Femur (tissue), 1 donor: ENCODE measurements around the gene ANKS3.
A peak's percentile ranks its signal among the peaks of the same experiment; 100 is the strongest.
"Not testable (repeated sequence)": the region's sequence is repeated elsewhere in the genome, so short reads cannot be mapped to it uniquely, and the experiment has no call there.

ENCODE experiments used
- DNase-seq: peaks from one replicate; pipeline ENCODE4 v3.0.0-alpha.2; 2017

The ANKS3 gene

DNA sequence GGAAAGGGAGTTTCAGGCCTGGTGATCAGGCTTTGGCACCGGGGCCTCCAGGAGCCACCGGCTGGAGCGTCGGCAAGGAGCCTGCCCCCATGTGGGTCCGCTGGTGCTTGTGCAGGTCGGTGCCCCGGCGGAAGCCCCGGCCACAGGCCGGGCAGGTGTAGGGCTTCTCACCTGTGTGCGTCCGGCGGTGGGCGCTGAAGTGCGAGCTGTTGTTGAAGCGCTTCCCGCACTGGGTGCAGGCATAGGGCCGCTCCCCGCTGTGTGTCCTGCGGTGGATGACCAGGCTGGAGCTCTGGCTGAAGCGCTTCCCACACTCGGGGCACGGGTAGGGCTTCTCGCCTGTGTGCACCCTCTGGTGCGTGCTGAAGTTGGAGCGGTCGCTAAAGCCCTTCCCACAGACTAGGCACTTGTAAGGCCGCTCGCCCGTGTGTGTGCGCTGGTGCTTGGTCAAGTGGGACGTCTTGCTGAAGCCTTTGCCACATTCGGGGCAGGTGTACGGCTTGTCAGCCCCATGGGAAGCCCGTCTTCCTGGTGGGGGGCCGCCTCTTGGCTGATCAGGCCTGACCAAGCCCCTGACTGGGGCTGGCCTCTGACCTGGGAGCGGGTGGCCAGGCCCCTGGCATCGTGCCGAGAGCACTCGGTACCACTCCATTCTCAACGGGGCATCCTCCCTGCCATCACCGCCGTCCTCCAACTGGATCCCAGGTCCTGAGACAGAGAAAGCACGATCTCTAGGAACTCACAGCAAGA is 18.5 kb upstream of the ANKS3 start:
- no peak for DNase-seq

DNA sequence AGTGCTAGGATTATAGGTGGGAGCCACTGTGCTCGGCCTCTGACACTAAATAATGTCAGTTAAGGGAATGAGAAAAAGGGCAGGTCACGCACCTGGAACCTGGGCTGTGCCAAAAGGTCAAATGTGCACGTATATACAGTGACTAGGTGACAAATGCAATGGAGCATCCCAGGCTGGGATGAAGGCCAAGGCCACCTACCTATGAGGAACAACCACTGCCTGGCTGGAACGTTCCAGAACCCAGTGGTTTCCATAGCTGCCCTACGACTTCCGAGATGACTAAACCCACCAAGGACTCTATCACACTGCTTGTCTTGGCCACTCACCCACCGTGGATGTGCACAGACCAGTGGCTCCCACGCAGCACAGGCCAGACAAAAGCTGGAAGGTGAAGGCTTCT is 16.8 kb upstream of the ANKS3 start:
- DNase-seq: no peak

- DNase-seq: no peak
These were observed 15.7 kb upstream of the ANKS3 start for GRCh38 chr16:4749700-4750257.

DNA sequence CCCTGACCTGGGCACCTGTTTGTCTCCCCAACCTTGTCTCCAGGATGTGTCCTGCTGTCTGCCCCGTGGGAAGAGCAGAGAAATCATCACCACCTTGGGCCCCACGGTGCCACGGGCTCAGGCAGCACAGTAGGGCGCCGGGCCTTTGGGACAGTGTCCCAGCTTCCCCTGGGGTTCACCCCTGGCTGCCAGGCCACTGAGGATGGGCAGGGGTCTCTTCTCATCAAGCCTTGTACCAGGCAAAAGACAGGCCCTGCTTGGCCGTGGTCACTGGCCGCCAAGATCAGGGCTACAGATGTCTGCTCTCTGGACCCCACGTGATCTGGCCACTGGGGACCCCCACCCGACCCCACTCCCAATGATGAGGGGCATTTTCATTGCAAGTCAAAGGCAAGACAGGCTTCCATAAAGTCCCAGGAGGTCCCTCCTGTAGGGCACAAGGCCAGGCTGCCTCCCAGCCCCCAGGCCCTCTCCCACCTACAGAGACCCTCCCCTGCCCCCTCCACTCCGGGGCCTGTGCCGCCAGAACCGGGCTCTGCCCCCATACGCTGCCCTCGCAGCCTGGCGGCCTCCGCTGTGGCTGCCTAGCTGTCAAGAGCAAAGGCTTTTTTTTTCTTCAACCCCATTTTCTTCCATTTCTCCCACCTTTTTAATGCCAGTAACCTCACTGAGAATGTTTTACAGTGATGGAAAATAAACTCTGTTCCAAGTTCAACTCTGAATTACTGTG is 14.8 kb upstream of the ANKS3 start:
- no peak for DNase-seq

DNA sequence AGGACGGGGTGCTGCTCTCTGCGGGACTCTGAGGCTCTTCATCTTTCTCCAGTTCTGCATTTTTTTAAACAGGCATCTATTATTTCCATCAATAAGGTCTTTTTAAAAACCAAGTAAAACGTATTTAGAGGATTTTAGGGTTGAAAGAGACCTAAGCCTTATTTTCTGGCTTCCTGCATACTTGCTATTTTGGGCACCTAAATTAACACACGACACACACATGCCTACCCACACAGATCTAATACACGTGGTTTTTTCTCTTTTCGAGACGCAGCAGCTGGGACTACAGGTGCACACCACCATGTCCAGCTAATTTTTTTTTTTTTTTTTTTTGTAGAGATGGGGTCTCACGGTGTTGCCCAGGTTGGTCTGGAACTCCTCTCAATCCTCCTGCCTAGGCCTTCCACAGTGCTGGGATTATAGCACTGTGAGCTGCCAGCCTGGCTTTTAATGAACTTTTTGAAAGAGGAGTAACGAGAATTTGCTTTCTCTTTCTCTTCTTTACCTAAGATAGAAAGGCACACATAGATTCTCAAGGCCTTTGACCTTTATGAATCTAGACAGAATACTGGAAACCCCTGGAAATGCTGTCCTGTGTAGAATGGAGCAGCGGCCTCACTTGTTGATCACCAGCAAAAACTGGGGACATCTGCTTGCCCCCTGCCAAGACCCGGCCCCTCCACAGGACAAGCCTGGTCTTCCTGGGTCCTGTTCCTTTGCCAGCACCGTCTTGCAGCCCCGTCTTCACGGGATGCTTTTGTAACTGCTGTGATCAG is 14.0 kb upstream of the ANKS3 start:
- no peak for DNase-seq

- DNase-seq: no peak
These were observed 13.0 kb upstream of the ANKS3 start for GRCh38 chr16:4746991-4747574.

DNA sequence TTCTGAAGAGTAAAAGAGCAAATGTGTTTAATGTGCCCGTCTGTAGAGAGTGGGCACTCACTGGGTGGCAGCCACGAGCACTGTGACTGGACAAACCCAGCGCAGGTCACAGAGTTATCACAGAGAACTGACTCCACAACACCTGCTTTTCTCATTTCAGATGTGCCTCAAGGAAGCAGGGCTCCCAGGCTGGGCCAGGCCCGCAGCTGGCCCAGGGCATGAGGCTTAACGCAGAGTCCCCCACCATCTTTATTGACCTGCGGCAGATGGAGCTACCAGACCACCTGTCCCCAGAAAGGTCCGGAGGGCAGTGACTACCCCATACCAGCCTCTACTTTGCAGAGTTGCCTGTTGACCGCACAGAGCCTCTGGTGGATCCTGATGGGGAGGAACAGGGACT is 12.1 kb upstream of the ANKS3 start:
- DNase-seq: no peak

GRCh38 chr16:4745274-4745569 is 11.2 kb upstream of the ANKS3 start:
- peak; percentile 14 for DNase-seq

GRCh38 chr16:4744555-4745273 is 10.6 kb upstream of the ANKS3 start:
- DNase-seq: no peak

- DNase-seq: peak; percentile 11
These were observed 9.3 kb upstream of the ANKS3 start for GRCh38 chr16:4743226-4743878.

DNA sequence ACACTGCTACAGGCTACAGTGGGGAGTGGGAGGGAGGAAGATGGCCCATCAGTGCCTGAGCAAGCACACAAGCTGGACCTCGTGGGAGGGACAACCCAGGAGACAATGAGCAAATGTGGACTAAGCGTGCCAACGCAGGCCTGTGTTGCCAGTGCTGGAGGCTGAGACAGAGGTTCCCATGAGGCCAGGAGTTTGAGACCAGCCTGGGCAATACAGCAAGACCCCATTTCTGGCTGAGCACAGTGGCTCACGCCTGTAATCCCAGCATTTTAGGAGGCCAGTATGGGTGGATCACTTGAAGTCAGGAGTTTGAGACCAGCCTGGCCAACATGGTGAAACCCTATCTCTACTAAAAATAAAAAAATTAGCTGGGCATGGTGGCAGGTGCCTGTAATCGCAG is 4.3 kb upstream of the ANKS3 start:
- DNase-seq: not testable (repeated sequence)

DNA sequence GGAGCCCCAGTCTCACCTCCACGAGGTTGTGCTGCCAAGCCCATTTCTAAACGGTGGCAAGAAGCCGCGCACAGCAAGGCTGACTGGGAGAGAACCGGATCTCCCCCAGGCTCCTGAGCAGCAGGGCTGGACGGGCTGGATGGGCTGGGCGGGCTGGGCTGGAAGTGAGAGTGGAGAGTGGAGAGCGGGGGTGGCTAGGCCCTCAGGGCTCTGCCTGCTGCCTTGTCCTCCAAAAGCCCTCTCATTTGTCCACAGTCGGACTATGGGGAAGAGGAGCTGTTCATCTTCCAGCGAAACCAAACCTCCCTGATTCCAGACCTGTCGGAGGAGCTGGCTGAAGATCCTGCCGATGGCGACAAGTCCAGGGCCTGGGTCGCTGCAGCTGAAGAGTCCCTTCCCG is 3.5 kb upstream of the ANKS3 start:
- DNase-seq: no peak

DNA sequence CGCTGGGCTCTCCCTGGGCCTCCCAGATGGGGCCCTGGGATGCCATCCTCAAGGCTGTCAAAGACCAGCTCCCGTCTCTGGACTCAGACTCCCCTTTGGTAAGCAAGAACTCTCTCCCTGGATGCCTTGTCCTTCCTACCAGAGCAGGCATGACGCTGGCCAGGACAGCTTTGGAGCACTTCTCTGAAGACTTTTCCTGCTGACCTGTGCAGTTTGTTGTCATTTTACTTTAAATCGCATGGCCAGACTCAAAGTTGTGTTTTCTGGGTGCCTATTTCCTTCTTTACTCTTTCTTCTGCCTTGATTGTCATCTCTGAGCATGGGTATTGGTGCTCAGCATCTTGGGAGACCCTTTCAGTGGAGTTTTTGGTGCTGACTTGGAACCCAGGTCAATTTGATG is 2.5 kb upstream of the ANKS3 start:
- no peak for DNase-seq

DNA sequence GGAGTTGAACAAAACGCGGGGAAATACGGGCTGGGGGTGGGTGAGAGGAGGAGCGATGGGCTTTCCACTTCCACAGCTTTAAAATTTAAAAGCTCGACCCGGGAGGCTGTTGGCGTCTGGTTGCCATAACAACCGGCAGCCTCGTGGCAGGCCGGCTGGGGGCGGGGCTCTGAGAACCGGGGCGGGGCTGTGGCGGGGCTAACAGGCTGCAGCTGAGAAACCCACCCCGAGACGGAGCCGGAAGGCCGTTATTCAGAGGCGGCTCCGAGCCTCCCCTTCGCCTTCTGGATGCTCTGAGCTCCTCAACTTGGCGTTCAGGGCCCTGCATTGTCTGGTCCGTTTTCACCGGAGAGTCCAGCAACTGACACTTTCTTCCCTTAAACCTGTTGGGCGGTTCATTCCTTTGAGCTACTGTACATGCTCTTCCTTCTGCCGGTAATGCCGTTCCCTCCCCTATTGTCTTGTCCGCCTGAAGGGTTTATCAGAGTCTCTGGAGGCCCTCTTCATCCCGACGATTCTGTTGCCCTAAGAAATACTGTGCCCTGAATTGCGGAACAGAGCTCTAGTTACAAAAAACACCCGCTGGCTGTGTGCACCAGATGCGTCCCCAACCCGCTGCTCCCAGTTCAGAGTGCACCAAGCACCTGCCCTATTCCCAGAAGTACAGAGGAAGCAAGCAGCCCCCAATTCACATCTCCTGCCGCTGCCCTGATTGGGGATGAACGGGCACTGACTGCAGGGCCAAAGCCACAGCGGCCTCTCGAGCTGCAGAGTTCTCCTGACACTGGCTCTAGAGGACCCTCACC is 862 bp upstream of the ANKS3 start:
- peak; percentile 95 for DNase-seq

DNA sequence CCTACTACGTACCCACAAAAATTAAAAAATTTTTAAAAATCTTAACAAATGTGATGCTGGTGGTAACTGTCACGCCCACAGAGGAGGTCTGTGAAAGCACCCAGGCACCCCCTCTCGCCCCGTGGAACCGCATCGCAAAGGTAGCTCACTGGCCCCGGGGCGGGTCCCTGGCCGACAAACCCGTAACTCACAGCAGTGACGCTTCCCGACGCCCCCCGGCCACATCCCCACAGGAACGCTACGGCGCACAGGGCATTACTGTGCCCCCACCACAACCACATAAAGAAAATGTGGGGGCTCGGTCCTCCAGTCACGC is 366 bp downstream of the ANKS3 start:
- peak; percentile 48 for DNase-seq

- no peak for DNase-seq
These were observed 794 bp downstream of the ANKS3 start for GRCh38 chr16:4733211-4733742.

- DNase-seq: no peak
These were observed 4.2 kb downstream of the ANKS3 start for GRCh38 chr16:4729876-4730275.

DNA sequence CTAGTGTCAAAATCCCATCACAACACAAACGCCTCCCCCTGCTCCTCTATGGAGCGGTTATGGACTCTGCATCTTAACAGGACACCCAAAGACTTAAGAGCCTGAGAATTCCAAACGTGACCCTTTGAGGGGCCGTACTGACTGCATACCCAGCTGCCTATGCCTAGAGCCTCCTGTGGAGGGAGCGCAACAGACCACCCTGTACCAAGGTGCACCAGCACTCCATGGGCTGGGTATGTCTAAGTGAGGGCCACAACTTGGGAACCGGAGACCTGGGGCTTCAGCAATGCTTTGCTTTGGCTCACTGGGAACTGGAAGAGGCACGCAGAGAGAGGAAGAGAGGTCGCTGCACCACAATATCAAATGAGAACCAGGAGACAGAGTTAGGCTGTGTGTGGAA is 5.4 kb downstream of the ANKS3 start:
- DNase-seq: no peak

DNA sequence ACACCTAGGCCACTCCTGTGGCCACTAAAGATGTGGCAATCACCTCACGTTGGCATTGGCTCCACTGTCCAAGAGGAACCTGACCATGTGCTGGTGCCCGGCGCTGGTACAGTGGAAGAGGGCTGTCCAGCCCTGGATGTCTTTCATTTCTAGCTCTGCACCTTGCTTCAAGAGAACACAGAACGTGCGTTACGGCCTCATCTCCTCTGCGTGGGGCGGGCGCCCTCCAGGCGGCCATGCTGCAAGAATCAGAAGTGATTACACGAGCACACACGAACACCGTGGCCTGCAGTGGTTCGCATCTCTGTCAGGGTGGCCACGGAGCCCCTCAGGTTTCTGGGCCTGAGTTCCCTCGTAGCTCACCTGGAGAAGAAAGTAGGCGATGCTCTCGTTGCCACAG is 7.5 kb downstream of the ANKS3 start:
- no peak for DNase-seq

- DNase-seq: no peak
These were observed 9.3 kb downstream of the ANKS3 start for GRCh38 chr16:4724661-4725270.
